DND-41 (cell line): Measurements from ENCODE around the gene ONECUT1.

Experiments used
- ATAC-seq: fragments of 200-7000 bp; cut with Tn5 transposase; 3 replicates; pipeline ENCODE4 v1.9.1; 2021; ENCODE audit warnings: low read depth; ENCODE audit not compliant: insufficient read depth
- DNase-seq: peaks from one replicate; pipeline ENCODE4 v3.0.0-alpha.2; 2020
- H2AFZ ChIP-seq: 2 replicates; pipeline ENCODE4 v1.6.0; 2012; ENCODE audit warnings: low read depth, low read length
- H3K27ac ChIP-seq: 2 replicates; pipeline ENCODE4 v1.5.1; 2012; ENCODE audit warnings: low read length, inconsistent platforms
- H3K27me3 ChIP-seq: fragments of 200-600 bp; sonication (generic); 2 replicates; pipeline ENCODE4 v1.6.0; 2012; ENCODE audit warnings: low read length, mild to moderate bottlenecking, inconsistent platforms; ENCODE audit not compliant: insufficient read depth, poor library complexity
- H3K36me3 ChIP-seq: 2 replicates; pipeline ENCODE4 v1.5.1; 2012; ENCODE audit warnings: low read length, inconsistent platforms; ENCODE audit not compliant: insufficient read depth
- H3K4me1 ChIP-seq: 2 replicates; pipeline ENCODE4 v1.5.1; 2012; ENCODE audit warnings: mild to moderate bottlenecking, low read length; ENCODE audit not compliant: insufficient read depth
- H3K4me2 ChIP-seq: 2 replicates; pipeline ENCODE4 v1.6.0; 2012; ENCODE audit warnings: mild to moderate bottlenecking, moderate library complexity, low read length, inconsistent platforms; ENCODE audit not compliant: insufficient read depth
- H3K4me3 ChIP-seq, 2 experiments: fragments of 200-600 bp in 1 of 2; shearing (Covaris generic) in 1 of 2; 2 replicates each; pipeline ENCODE4 v1.5.1; 2012 to 2016; ENCODE audit warnings: inconsistent platforms in 2 of 2, low read length in 2 of 2, mild to moderate bottlenecking in 2 of 2, low read depth in 1 of 2, moderate library complexity in 1 of 2
- H3K79me2 ChIP-seq: 2 replicates; pipeline ENCODE4 v1.6.0; 2012; ENCODE audit warnings: low read length, inconsistent platforms; ENCODE audit not compliant: insufficient read depth
- H3K9ac ChIP-seq: 2 replicates; pipeline ENCODE4 v1.6.0; 2012; ENCODE audit warnings: low read depth, mild to moderate bottlenecking, inconsistent platforms, low read length, moderate library complexity
- H3K9me3 ChIP-seq: 2 replicates; pipeline ENCODE4 v1.5.1; 2012; ENCODE audit warnings: low read length, moderate library complexity, mild to moderate bottlenecking, inconsistent platforms; ENCODE audit not compliant: insufficient read depth, severe bottlenecking
- H4K20me1 ChIP-seq: 2 replicates; pipeline ENCODE4 v1.6.0; 2012; ENCODE audit warnings: low read length; ENCODE audit not compliant: insufficient read depth
- CTCF ChIP-seq: IDR thresholded peaks from 2 replicates; pipeline ENCODE4 v1.5.1; 2012; ENCODE audit warnings: borderline replicate concordance, low read length, moderate library complexity, mild to moderate bottlenecking; ENCODE audit not compliant: poor library complexity, severe bottlenecking; ENCODE audit errors: extremely low read depth
- EZH2 ChIP-seq: IDR thresholded peaks from 3 replicates; pipeline ENCODE4 v1.6.1; 2012; ENCODE audit warnings: borderline replicate concordance, low read depth, mild to moderate bottlenecking, moderate library complexity, low read length, inconsistent platforms; ENCODE audit not compliant: severe bottlenecking

ONECUT1 gene

DNA sequence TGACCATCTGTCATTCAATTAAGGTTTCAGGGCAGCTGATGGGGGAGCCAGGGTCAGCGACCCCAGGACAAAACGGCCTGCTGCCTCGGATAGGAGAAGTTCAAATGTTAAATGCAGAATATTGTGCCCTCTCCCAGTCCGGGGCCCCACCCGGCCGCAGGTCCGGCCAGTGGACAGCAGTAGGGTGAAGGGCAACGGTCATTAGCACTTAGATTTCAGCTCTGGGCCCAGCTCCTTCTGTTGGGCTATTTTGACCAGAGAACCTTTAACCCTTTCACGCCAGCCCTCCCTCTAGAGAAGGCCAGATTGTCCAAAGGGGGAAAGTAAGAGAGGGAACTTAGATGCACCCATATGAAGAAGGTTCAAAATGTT is 16.1 kb upstream of the ONECUT1 start:
- no peak overlapping the region for H3K4me3 ChIP-seq
- H3K4me2 ChIP-seq: no peak overlapping the region
- H2AFZ ChIP-seq: no peak overlapping the region
- no peak for TF ChIP-seq EZH2
- no peak for TF ChIP-seq CTCF
- no peak for DNase-seq
- no peaks in the 10 kb centered on the region for H3K9me3 ChIP-seq
- H3K27me3 ChIP-seq: peaks cover 12% of the 10 kb centered on the region
- no peak overlapping the region for H3K27ac ChIP-seq
- H3K79me2 ChIP-seq: no peaks in the 10 kb centered on the region
- no peak for ATAC-seq
- H4K20me1 ChIP-seq: no peaks in the 10 kb centered on the region
- H3K36me3 ChIP-seq: no peaks in the 10 kb centered on the region
- peaks cover 8% of the 10 kb centered on the region for H3K4me1 ChIP-seq
- no peak overlapping the region for H3K9ac ChIP-seq

- no peak for TF ChIP-seq EZH2
- TF ChIP-seq CTCF: no peak
- Histone ChIP-seq H3K4me1 (peaks cover 8% of the 10 kb centered on the region), H3K27ac (no peak overlapping the region), H3K9me3 (no peaks in the 10 kb centered on the region), H2AFZ (no peak overlapping the region), H3K9ac (no peak overlapping the region), H3K4me2 (no peak overlapping the region), H3K79me2 (no peaks in the 10 kb centered on the region), H3K36me3 (no peaks in the 10 kb centered on the region), H4K20me1 (no peaks in the 10 kb centered on the region), H3K27me3 (peaks cover 12% of the 10 kb centered on the region), H3K4me3 (no peak overlapping the region)
- DNase-seq (no peak), ATAC-seq (no peak)
Observed at GRCh38 chr15:52805351-52806283, 15.5 kb upstream of the ONECUT1 start.

DNA sequence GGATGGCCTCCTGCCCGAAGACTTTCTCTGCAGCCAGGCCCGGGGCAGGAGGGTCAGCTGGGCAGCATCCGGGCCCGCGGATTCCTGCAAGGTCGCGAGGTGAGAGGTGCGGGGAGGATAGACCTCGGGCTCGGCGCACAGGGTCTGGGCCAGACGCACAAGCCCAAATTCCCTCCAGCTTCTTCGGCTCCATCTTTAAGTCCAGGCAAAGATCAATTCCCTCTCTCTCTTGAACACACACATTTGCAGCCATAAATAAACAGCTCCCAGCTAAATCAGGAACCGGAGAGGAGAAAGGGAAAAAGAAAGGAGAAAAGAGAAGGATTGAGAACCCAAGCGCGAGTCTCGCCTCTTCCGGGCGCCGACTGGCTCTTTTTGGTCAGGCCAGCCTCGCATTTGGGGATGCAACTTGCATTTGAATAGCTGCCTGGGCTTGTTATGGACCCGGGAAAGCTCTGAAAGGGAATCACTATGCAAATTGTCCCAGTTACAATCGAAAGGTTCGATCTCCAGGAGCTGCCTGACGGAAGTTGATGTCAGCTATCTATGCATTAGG is 14.5 kb upstream of the ONECUT1 start:
- Histone ChIP-seq H4K20me1 (no peaks in the 10 kb centered on the region), H3K36me3 (no peaks in the 10 kb centered on the region), H3K27ac (no peak overlapping the region), H3K9me3 (no peaks in the 10 kb centered on the region), H2AFZ (no peak overlapping the region), H3K9ac (no peak overlapping the region), H3K27me3 (peaks cover 12% of the 10 kb centered on the region), H3K4me1 (peaks cover 8% of the 10 kb centered on the region), H3K4me2 (no peak overlapping the region), H3K4me3 (no peak overlapping the region), H3K79me2 (no peaks in the 10 kb centered on the region)
- no peak for ATAC-seq
- no peak for DNase-seq
- no peak for TF ChIP-seq EZH2
- TF ChIP-seq CTCF: no peak
